C4-2B (cell line): ENCODE results near the gene CDHR2.

Experiments
- H3K27ac ChIP-seq: fragments of 450-650 bp; 2 replicates; pipeline ENCODE4 v1.5.1; 2017
- ZFX ChIP-seq: fragments of 450-650 bp; IDR thresholded peaks from 2 replicates; pipeline ENCODE4 v1.6.1; 2017
- TF ChIP-seq, protein P1 (sequence below): fragments of 450-650 bp; conservative IDR thresholded peaks from 2 replicates; pipeline ENCODE4 v1.5.1; 2017; ENCODE audit warnings: mild to moderate bottlenecking

The CDHR2 gene

GRCh38 chr5:176561259-176561658 is 12.1 kb downstream of the CDHR2 start:
- H3K27ac ChIP-seq, result no peak overlapping the region
- TF ChIP-seq, protein P1, sequence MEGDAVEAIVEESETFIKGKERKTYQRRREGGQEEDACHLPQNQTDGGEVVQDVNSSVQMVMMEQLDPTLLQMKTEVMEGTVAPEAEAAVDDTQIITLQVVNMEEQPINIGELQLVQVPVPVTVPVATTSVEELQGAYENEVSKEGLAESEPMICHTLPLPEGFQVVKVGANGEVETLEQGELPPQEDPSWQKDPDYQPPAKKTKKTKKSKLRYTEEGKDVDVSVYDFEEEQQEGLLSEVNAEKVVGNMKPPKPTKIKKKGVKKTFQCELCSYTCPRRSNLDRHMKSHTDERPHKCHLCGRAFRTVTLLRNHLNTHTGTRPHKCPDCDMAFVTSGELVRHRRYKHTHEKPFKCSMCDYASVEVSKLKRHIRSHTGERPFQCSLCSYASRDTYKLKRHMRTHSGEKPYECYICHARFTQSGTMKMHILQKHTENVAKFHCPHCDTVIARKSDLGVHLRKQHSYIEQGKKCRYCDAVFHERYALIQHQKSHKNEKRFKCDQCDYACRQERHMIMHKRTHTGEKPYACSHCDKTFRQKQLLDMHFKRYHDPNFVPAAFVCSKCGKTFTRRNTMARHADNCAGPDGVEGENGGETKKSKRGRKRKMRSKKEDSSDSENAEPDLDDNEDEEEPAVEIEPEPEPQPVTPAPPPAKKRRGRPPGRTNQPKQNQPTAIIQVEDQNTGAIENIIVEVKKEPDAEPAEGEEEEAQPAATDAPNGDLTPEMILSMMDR, result no peak
- no peak for TF ChIP-seq ZFX

DNA sequence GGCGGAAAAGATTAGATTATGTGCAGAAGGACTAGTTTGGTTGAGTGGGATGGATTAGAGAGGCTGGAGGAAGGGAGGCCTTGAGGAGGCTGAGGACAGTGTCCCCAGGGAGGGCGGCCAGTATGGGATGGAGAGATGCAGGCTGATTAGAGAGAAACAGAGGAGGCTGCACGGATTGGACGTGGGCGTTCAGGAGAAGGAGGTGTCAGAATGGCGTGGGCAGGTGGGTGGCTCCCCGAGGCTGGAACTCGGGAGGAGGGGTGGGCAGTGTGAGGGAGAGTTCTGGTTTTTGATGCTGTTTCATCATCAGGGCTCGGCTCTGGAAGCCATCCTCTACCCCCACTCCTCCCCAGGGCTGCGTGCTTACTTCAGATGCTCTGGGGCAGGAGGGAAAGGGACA is 13.0 kb downstream of the CDHR2 start:
- no peak for TF ChIP-seq ZFX
- TF ChIP-seq, protein P1, result no peak
- H3K27ac ChIP-seq, result no peak overlapping the region

- H3K27ac ChIP-seq, result no peak overlapping the region
- TF ChIP-seq, protein P1, result no peak
- no peak for TF ChIP-seq ZFX
Observed at GRCh38 chr5:176564002-176564401, 14.9 kb downstream of the CDHR2 start.

DNA sequence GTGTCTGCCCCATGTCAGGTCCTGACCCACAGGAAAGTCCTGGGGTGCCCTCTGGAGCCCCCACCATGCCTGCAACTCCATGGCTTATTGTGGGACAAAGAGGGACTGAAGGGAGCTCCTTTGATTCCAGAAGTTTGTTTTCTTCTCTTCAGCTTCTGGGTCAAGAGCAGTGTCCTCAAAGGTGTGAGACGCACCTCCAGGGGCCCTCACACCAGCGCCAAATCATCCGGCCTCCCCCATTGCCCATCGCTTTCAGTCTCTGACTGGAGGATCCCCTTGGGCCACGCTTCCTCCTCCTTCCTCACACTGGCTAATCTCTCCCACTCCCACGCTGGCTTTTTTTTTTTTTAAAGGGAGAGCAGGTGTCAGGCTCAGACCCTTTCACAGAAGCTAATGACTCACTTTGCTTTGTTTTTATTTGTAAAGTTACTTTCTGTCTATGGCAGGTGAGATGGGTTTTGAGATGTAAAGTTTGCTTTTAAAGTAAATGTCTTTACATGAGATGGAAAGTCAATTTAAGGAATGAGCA is 16.7 kb downstream of the CDHR2 start:
- H3K27ac ChIP-seq, result no peak overlapping the region
- TF ChIP-seq, protein P1, result no peak
- no peak for TF ChIP-seq ZFX

- H3K27ac ChIP-seq, result no peak overlapping the region
- TF ChIP-seq, protein P1, result no peak
- no peak for TF ChIP-seq ZFX
Observed at GRCh38 chr5:176568657-176569056, 19.5 kb downstream of the CDHR2 start.

DNA sequence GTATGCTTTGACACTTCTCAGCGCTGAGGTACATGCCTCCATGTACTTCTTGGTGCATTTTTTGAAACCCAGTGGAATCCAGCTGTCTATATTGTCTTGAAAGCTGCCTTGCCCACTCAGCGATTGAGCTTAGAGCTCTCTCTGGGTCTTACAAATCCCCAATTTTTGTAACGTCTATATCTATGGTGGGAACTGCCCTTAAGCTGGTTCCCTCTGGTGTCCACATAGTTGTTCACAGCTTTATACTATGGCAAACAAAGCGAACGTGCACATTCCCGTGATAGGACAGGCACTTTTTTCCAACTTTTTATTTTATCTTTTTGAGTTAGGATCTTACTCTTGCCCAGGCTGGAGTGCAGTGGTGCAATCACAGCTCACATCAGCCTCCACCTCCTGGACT is 20.9 kb downstream of the CDHR2 start:
- TF ChIP-seq ZFX, result no peak
- TF ChIP-seq, protein P1, result no peak
- H3K27ac ChIP-seq, result no peak overlapping the region

GRCh38 chr5:176573564-176574296 is 24.6 kb downstream of the CDHR2 start:
- no peak overlapping the region for H3K27ac ChIP-seq
- TF ChIP-seq, protein P1, result peak; percentile 93
- TF ChIP-seq ZFX, result no peak
